ENCODE measurements around the gene GADL1. TPM values are rescaled to one million over a fixed set of nuclear protein-coding genes. Genes with fewer than 3 reads are reported as not detected.
A peak's percentile ranks its signal among the peaks of the same experiment; 100 is the strongest.

The GADL1 gene
- polyA plus RNA-seq, 6 donors from 2014 or later, result not detected

- DNase-seq (no peak), ATAC-seq (ENCODE audit: low read depth in 2 of 2) (no peak)
- Mint-ChIP-seq H3K27ac (no peak overlapping the region), H3K36me3 (no peaks in the 10 kb centered on the region), H3K4me1 (no peaks in the 10 kb centered on the region), H3K27me3 (peaks cover 0 to 4% (median 0%) of the 10 kb centered on the region in 3 donors), H3K9me3 (peaks cover 0 to 6% (median 0%) of the 10 kb centered on the region in 7 donors), H3K4me3 (no peak overlapping the region)
Observed at GRCh38 chr3:30776186-30776815, 118.2 kb downstream of the GADL1 start.

GRCh38 chr3:30775040-30775439 is 119.4 kb downstream of the GADL1 start:
- H3K4me1 Mint-ChIP-seq, result no peaks in the 10 kb centered on the region
- H3K27me3 Mint-ChIP-seq, result peaks cover 0 to 4% (median 0%) of the 10 kb centered on the region in 3 donors
- no peak overlapping the region for H3K27ac Mint-ChIP-seq
- no peak for ATAC-seq (ENCODE audit: low read depth in 2 of 2)
- H3K36me3 Mint-ChIP-seq, result no peaks in the 10 kb centered on the region
- H3K9me3 Mint-ChIP-seq, result peaks cover 0 to under 1% (median 0%) of the 10 kb centered on the region in 7 donors
- no peak for DNase-seq
- no peak overlapping the region for H3K4me3 Mint-ChIP-seq

- Mint-ChIP-seq H3K36me3 (no peaks in the 10 kb centered on the region), H3K4me1 (no peaks in the 10 kb centered on the region)
Observed at GRCh38 chr3:30774062-30774461, 120.4 kb downstream of the GADL1 start.

GRCh38 chr3:30770387-30770786 is 124.1 kb downstream of the GADL1 start:
- Mint-ChIP-seq H3K27ac (no peak overlapping the region), H3K27me3 (peaks cover 0 to 4% (median 0%) of the 10 kb centered on the region in 3 donors), H3K9me3 (no peaks in the 10 kb centered on the region), H3K36me3 (no peaks in the 10 kb centered on the region), H3K4me1 (no peaks in the 10 kb centered on the region), H3K4me3 (no peak overlapping the region)
- ATAC-seq (ENCODE audit: low read depth in 2 of 2) (no peak), DNase-seq (no peak)

More at GRCh38 chr3:30774062-30774461, 120.4 kb downstream of the GADL1 start:
- DNase-seq (no peak), ATAC-seq (ENCODE audit: low read depth in 2 of 2) (no peak)
- Mint-ChIP-seq H3K27me3 (peaks cover 0 to 4% (median 0%) of the 10 kb centered on the region in 3 donors), H3K9me3 (no peaks in the 10 kb centered on the region), H3K27ac (no peak overlapping the region), H3K4me3 (no peak overlapping the region)

GRCh38 chr3:30768703-30769550 is 125.5 kb downstream of the GADL1 start:
- Mint-ChIP-seq H3K4me3 (no peak overlapping the region), H3K27ac (peak overlapping the region in 2 of 6 donors; percentile 14 to 49), H3K36me3 (no peaks in the 10 kb centered on the region), H3K4me1 (no peaks in the 10 kb centered on the region), H3K9me3 (no peaks in the 10 kb centered on the region), H3K27me3 (no peaks in the 10 kb centered on the region)
- DNase-seq (peak; percentile 40), ATAC-seq (ENCODE audit: low read depth in 2 of 2) (no peak)

GRCh38 chr3:30768046-30768445 is 126.4 kb downstream of the GADL1 start:
- H3K4me3 Mint-ChIP-seq, result no peak overlapping the region
- H3K36me3 Mint-ChIP-seq, result no peaks in the 10 kb centered on the region
- DNase-seq (no peak), ATAC-seq (ENCODE audit: low read depth in 2 of 2) (no peak)
- H3K27me3 Mint-ChIP-seq, result no peaks in the 10 kb centered on the region
- H3K4me1 Mint-ChIP-seq, result no peaks in the 10 kb centered on the region
- H3K27ac Mint-ChIP-seq, result no peak overlapping the region
- no peaks in the 10 kb centered on the region for H3K9me3 Mint-ChIP-seq

- no peak for DNase-seq
- Mint-ChIP-seq H3K27ac (no peak overlapping the region), H3K9me3 (no peaks in the 10 kb centered on the region), H3K27me3 (no peaks in the 10 kb centered on the region), H3K4me1 (no peaks in the 10 kb centered on the region), H3K4me3 (no peak overlapping the region), H3K36me3 (no peaks in the 10 kb centered on the region)
- ATAC-seq (ENCODE audit: low read depth in 2 of 2), result no peak
Observed at GRCh38 chr3:30766522-30766921, 127.9 kb downstream of the GADL1 start.

GRCh38 chr3:30764891-30765290 is 129.6 kb downstream of the GADL1 start:
- DNase-seq (no peak), ATAC-seq (ENCODE audit: low read depth in 2 of 2) (no peak)
- Mint-ChIP-seq H3K36me3 (no peaks in the 10 kb centered on the region), H3K4me1 (no peaks in the 10 kb centered on the region), H3K4me3 (no peak overlapping the region), H3K9me3 (no peaks in the 10 kb centered on the region), H3K27me3 (no peaks in the 10 kb centered on the region), H3K27ac (no peak overlapping the region)

- H3K9me3 Mint-ChIP-seq, result no peaks in the 10 kb centered on the region
- no peak for ATAC-seq (ENCODE audit: low read depth in 2 of 2)
Observed at GRCh38 chr3:30764281-30764680, 130.2 kb downstream of the GADL1 start.

GRCh38 chr3:30761374-30761773 is 133.1 kb downstream of the GADL1 start:
- H3K9me3 Mint-ChIP-seq, result no peaks in the 10 kb centered on the region
- H3K36me3 Mint-ChIP-seq, result no peaks in the 10 kb centered on the region
- no peaks in the 10 kb centered on the region for H3K27me3 Mint-ChIP-seq
- H3K27ac Mint-ChIP-seq, result no peak overlapping the region
- ATAC-seq (ENCODE audit: low read depth in 2 of 2) (no peak), DNase-seq (no peak)
- no peak overlapping the region for H3K4me3 Mint-ChIP-seq
- no peaks in the 10 kb centered on the region for H3K4me1 Mint-ChIP-seq

More at GRCh38 chr3:30764281-30764680, 130.2 kb downstream of the GADL1 start:
- no peak overlapping the region for H3K27ac Mint-ChIP-seq
- no peak overlapping the region for H3K4me3 Mint-ChIP-seq
- H3K27me3 Mint-ChIP-seq, result no peaks in the 10 kb centered on the region
- no peaks in the 10 kb centered on the region for H3K36me3 Mint-ChIP-seq
- DNase-seq, result no peak
- H3K4me1 Mint-ChIP-seq, result no peaks in the 10 kb centered on the region

- DNase-seq (no peak), ATAC-seq (ENCODE audit: low read depth in 2 of 2) (no peak)
- no peaks in the 10 kb centered on the region for H3K36me3 Mint-ChIP-seq
Observed at GRCh38 chr3:30760737-30761136, 133.7 kb downstream of the GADL1 start.

GRCh38 chr3:30760040-30760695 is 134.3 kb downstream of the GADL1 start:
- ATAC-seq (ENCODE audit: low read depth in 2 of 2) (no peak), DNase-seq (no peak)
- no peak overlapping the region for H3K4me3 Mint-ChIP-seq
- no peaks in the 10 kb centered on the region for H3K9me3 Mint-ChIP-seq
- H3K27me3 Mint-ChIP-seq, result no peaks in the 10 kb centered on the region
- H3K4me1 Mint-ChIP-seq, result no peaks in the 10 kb centered on the region
- no peak overlapping the region for H3K27ac Mint-ChIP-seq
- H3K36me3 Mint-ChIP-seq, result no peaks in the 10 kb centered on the region

More at GRCh38 chr3:30760737-30761136, 133.7 kb downstream of the GADL1 start:
- no peaks in the 10 kb centered on the region for H3K9me3 Mint-ChIP-seq
- H3K4me3 Mint-ChIP-seq, result no peak overlapping the region
- H3K27ac Mint-ChIP-seq, result no peak overlapping the region
- no peaks in the 10 kb centered on the region for H3K27me3 Mint-ChIP-seq
- H3K4me1 Mint-ChIP-seq, result no peaks in the 10 kb centered on the region

GRCh38 chr3:30756218-30756617 is 138.2 kb downstream of the GADL1 start:
- ATAC-seq (ENCODE audit: low read depth in 2 of 2) (no peak), DNase-seq (no peak)
- no peak overlapping the region for H3K4me3 Mint-ChIP-seq
- H3K27ac Mint-ChIP-seq, result no peak overlapping the region
- no peaks in the 10 kb centered on the region for H3K9me3 Mint-ChIP-seq
- peaks cover 4 to 6% (median 6%) of the 10 kb centered on the region in 3 donors for H3K4me1 Mint-ChIP-seq
- H3K36me3 Mint-ChIP-seq, result no peaks in the 10 kb centered on the region
- no peaks in the 10 kb centered on the region for H3K27me3 Mint-ChIP-seq

- Mint-ChIP-seq H3K27me3 (no peaks in the 10 kb centered on the region), H3K36me3 (no peaks in the 10 kb centered on the region), H3K4me1 (peaks cover 5 to 9% (median 7%) of the 10 kb centered on the region in 3 donors), H3K4me3 (no peak overlapping the region), H3K9me3 (no peaks in the 10 kb centered on the region), H3K27ac (no peak overlapping the region)
- DNase-seq (no peak), ATAC-seq (ENCODE audit: low read depth in 2 of 2) (no peak)
Observed at GRCh38 chr3:30754426-30754825, 140.0 kb downstream of the GADL1 start.
